AG10803 (cell line): ENCODE measurements around the gene TBC1D9B.
"Not testable (repeated sequence)": the region's sequence is repeated elsewhere in the genome, so short reads cannot be mapped to it uniquely, and the experiment has no call there.

Source experiments
- DNase-seq: peaks from one replicate; pipeline ENCODE4 v3.0.0; 2010; ENCODE audit warnings: low read depth
- H3K4me3 ChIP-seq: 2 replicates; pipeline ENCODE4 v1.5.1; 2011; ENCODE audit warnings: mild to moderate bottlenecking, low read length, control low read depth
- TF ChIP-seq, protein P1 (sequence below): conservative IDR thresholded peaks from 2 replicates; pipeline ENCODE4 v1.5.1; 2011; ENCODE audit warnings: mild to moderate bottlenecking, low read length, control low read depth, inconsistent platforms

TBC1D9B gene

GRCh38 chr5:179873588-179874110 is 34.0 kb downstream of the TBC1D9B start:
- TF ChIP-seq, protein P1, sequence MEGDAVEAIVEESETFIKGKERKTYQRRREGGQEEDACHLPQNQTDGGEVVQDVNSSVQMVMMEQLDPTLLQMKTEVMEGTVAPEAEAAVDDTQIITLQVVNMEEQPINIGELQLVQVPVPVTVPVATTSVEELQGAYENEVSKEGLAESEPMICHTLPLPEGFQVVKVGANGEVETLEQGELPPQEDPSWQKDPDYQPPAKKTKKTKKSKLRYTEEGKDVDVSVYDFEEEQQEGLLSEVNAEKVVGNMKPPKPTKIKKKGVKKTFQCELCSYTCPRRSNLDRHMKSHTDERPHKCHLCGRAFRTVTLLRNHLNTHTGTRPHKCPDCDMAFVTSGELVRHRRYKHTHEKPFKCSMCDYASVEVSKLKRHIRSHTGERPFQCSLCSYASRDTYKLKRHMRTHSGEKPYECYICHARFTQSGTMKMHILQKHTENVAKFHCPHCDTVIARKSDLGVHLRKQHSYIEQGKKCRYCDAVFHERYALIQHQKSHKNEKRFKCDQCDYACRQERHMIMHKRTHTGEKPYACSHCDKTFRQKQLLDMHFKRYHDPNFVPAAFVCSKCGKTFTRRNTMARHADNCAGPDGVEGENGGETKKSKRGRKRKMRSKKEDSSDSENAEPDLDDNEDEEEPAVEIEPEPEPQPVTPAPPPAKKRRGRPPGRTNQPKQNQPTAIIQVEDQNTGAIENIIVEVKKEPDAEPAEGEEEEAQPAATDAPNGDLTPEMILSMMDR: no peak
- no peak overlapping the region for H3K4me3 ChIP-seq
- no peak for DNase-seq

DNA sequence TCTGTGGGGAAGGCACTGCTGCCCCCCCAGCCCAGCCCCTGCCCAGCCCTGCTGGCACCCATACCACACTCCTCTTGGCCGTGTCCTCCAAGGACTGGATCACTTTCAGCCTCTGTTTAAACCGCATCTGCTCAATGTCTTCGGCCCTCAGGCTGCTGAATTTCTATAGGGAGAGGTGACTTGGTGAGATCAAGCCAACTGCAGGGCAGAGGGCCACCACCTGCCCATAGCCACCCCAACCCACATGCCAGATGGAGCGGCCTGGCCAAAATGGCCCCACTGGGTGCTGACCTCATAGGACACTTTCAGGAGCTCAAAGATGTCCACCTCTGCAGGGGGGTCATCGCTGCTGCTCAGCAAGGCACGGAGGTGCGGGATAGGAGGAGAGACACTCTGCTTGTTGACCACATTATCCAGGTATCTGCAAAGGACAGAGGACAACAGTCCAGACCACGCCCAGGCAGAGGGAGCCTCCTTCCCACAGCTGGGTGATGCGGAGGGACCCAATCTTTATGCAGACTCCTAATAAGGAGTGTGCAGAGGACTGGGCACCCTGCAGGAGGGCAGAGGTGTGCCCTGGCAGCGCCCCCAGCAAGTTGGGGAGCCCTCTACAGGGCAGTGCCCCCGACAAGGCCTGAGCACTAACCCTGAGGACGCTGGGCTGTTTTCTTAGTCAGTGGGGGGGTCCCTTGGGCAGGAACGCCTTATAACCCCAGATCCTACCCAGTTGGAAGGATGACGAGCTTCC is 34.7 kb downstream of the TBC1D9B start:
- TF ChIP-seq, protein P1: no peak
- H3K4me3 ChIP-seq: no peak overlapping the region
- no peak for DNase-seq

DNA sequence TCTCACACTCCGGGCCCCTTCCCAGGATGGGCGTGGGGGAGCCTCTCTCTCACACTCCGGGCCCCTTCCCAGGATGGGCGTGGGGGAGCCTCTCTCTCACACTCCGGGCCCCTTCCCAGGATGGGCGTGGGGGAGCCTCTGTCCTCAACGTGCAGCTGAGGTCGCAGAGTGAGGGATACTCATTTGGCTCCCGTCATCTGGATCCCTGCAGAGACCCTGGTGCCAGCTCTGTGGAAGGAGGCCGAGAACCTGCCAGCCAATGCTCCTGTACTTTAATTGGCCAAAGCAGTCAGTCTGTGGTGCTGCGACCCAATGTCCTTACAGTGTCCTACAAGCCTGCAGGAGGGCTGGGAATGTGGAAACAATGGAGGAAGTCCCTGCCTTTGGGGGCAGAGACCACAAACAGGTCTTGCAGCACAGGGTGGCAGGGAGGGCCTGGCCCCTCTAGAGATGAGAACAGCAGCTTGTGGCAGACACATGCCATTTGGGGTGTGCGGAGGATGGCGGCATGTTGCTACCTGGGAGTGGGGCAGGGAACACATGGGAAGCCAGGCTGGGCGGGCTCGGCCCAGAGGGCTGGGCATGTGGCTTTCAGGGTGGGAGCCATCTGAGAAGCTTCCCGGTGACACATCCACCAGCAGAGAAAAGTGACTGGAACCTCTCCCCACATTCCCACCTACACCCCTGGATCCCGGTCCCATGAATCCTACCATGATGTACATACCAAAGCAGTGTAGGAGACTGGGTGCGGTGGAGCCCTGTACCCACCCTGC is 35.5 kb downstream of the TBC1D9B start:
- H3K4me3 ChIP-seq: no peak overlapping the region
- no peak for DNase-seq
- TF ChIP-seq, protein P1: no peak

DNA sequence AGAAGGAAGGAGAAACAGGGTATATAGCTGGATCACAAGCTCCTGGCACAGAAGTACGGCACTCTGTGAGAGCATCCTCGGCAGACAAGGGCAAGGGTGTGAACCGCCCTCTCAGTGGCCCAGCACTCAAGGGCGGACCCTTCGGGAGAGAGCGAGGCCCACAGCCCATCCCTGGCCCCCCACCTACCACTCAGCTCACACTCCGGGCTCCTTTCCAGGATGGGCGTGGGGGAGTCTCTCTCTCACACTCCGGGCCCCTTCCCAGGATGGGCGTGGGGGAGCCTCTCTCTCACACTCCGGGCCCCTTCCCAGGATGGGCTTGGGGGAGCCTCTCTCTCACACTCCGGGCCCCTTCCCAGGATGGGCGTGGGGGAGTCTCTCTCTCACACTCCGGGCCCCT is 36.2 kb downstream of the TBC1D9B start:
- DNase-seq, H3K4me3 ChIP-seq: not testable (repeated sequence)

DNA sequence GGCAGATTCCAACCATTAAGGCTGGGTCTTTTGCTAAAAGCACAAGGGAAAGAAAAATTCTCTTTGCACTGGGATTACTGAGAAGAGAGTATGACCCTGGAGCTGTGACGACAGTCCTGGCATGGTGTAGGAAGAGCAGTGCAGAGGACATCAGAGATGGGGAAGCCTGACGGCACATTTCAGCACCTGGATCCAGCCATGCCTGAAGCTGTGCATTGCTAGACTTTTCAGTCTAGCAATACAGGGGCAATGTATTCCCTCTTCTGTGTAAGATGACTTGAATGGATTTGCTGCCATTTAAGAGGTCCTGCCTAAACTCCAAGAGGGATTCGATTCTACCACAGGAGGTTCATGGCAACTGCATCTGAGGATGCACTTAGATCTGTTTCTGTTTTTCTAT is 36.7 kb downstream of the TBC1D9B start:
- no peak for DNase-seq
- TF ChIP-seq, protein P1: no peak
- no peak overlapping the region for H3K4me3 ChIP-seq

DNA sequence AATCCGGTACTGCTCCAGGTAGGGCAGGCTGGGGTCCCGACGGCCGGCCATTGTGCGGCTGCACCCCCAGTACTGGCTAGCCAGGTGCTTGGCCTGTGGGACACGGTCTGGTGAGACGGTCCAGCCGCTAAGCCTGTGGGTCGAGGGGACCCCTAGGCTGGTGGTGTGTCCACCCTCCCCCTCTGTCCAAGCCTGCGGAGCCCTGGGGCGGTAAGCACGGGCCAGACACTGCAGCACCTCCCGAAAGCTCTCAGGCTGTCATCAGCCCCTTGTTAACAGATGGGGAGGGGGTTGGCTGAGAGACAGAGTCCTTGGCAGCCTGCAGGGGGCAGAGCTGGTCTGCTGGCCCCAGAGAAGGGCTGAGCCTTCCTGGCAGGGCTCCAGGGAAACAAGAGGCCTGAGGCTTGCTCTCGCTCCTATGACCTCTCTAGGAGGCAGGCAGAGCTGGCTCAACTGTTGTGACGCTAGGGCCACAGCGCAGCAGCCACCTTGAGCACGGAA is 37.2 kb downstream of the TBC1D9B start:
- H3K4me3 ChIP-seq: no peak overlapping the region
- no peak for DNase-seq
- TF ChIP-seq, protein P1: no peak

DNA sequence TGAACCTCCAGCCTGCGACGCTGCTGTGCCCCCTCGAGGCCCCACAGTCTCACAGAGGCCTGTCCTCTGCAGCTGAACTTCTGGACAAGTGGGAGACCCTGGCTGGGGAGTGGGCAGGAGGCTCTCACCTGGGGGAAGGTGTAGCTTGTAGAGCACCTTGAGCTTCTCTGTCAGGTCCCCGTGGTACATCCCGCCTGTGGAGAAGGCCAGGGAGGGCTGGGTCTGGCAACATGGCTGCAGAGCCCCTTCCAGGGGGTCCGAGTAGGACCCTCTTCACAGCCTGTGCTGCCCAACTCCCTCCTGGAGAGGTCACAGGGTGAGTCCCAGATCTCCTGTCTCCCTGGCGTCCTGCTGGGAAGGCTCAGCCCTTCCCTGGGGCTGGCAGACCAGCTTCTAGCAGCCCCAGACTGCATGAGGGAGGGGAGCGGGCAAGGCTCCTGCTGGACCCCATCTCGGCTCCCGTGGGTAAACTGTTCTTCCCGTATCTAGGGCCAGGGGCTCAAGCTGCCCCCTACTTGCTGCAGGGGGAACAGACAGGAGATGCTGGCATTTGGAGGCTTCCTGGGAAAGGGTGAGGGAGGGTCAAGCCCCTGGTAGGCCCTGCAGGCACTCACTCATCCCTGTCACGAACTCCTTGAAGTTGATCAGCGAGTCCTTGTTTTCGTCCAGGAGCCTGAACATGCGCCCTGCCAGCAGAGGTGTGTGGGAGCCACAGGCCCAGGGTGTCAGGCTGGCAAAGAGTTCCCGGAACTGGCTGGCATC is 37.9 kb downstream of the TBC1D9B start:
- H3K4me3 ChIP-seq: no peak overlapping the region
- TF ChIP-seq, protein P1: no peak
- DNase-seq: no peak
